Activated T-helper 1 cell treated with anti-CD3 and anti-CD28 coated beads, Interleukin-12 subunit alpha, Interleukin-12 subunit beta, Interleukin-2, Interleukin-4 antibody, amounts not matched to agents 30 ng/mL and 10 ng/mL and 1 ng/mL, durations not matched to agents 14 hours and 24 hours and 36 hours (primary cell): ENCODE measurements around the gene DCTN1. TPM values are rescaled to one million over a fixed set of nuclear protein-coding genes. Genes with fewer than 3 reads are reported as not detected.

Source experiments
- DNase-seq: peaks from one replicate; pipeline ENCODE4 v3.0.0; 2021; ENCODE audit warnings: low spot score
- H3K27ac Mint-ChIP-seq: one replicate; pipeline ENCODE4 v1.8.0; 2021; ENCODE audit warnings: mild to moderate bottlenecking, mixed read lengths
- H3K27me3 Mint-ChIP-seq: one replicate; pipeline ENCODE4 v1.8.0; 2022; ENCODE audit warnings: mild to moderate bottlenecking, moderate library complexity, mixed read lengths; ENCODE audit not compliant: insufficient read depth
- H3K36me3 Mint-ChIP-seq: one replicate; pipeline ENCODE4 v1.8.0; 2021; ENCODE audit warnings: low read depth, mixed read lengths
- H3K4me1 Mint-ChIP-seq: one replicate; pipeline ENCODE4 v1.8.0; 2021; ENCODE audit warnings: low read depth, mixed read lengths
- H3K4me3 Mint-ChIP-seq: one replicate; pipeline ENCODE4 v1.8.0; 2021; ENCODE audit warnings: mild to moderate bottlenecking, moderate library complexity, mixed read lengths
- H3K9me3 Mint-ChIP-seq: one replicate; pipeline ENCODE4 v1.8.0; 2021; ENCODE audit warnings: mixed read lengths
- intact Hi-C: fragments of 100-400 bp; cut with micrococcal nuclease; formaldehyde crosslinking; loops from one replicate; pipeline ENCODE4 v1.15.1; 2024
- total RNA-seq: library from RNA; stranded (reverse); gene quantifications from 2 replicates; pipeline ENCODE4 v1.2.3, GENCODE V29; 2022

Gene DCTN1
- total RNA-seq, 1 donor from 2014 or later, result 83.0 TPM

DNA sequence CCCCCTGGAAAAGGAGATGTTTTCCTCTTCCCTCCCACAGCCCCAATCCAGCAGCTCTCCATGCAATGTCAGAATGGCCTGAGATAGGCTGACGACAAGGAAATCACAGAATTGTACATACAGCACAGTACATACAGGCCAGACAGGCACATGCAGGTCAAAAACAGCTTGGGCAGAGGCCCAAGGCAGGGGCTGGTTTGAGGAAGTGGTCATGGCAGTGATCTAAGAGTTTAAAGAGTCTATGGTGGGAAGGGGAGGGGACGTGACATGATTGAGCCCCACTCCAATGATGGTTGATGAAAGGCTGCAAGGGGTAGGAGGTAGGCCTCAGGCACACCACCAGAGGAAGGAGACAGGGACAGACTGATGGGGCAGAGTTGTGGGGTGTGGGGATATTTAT lies 4.3 kb downstream of the DCTN1 start:
- Mint-ChIP-seq H3K9me3 (no peaks in the 10 kb centered on the region), H3K27ac (peak overlapping the region; percentile 25)

DNA sequence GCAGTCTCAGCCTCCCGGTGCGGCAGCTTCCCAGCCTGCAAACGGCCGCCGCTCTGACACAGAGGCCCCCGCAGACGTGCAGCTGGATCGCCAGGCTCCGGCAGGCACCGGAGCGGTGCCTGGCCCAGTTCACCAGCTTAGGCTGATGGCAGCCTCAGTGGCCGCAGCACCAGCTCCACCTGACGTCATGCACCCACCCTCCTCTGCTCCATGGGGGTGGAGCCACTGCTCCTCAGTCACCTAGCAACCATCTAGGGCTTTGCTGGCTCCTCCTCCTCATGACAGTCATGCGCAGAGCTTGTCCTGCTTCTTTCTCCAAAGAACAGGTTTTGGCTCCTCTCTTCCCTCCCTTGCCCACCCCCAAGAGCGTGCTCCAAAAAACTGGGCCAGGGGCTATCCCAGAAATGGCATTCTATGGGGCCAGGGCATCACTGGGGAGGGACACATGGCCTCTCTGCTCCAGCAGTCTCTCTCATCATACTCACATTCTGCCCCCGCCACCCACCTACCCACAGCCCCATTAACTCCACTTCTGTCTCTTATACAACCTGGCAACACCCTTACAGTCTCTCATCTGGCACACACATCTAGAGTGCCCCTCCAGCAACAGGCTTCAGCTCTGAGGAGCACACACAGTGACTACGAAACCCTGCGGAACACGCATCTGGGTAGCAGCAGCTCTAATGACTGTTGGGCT lies 5.5 kb downstream of the DCTN1 start:
- Mint-ChIP-seq H3K27ac (no peak overlapping the region), H3K4me3 (no peak overlapping the region), H3K9me3 (no peaks in the 10 kb centered on the region), H3K27me3 (no peaks in the 10 kb centered on the region), H3K4me1 (peaks cover 6% of the 10 kb centered on the region), H3K36me3 (peaks cover 25% of the 10 kb centered on the region)
- no peak for DNase-seq
- intact Hi-C loops, result no loop called here

More for the DNA sequence above, 4.3 kb downstream of the DCTN1 start:
- H3K4me1 Mint-ChIP-seq, result peaks cover 12% of the 10 kb centered on the region
- peaks cover 17% of the 10 kb centered on the region for H3K36me3 Mint-ChIP-seq
- H3K27me3 Mint-ChIP-seq, result no peaks in the 10 kb centered on the region
- no peak for DNase-seq
- intact Hi-C loops, result no loop called here
- no peak overlapping the region for H3K4me3 Mint-ChIP-seq

DNA sequence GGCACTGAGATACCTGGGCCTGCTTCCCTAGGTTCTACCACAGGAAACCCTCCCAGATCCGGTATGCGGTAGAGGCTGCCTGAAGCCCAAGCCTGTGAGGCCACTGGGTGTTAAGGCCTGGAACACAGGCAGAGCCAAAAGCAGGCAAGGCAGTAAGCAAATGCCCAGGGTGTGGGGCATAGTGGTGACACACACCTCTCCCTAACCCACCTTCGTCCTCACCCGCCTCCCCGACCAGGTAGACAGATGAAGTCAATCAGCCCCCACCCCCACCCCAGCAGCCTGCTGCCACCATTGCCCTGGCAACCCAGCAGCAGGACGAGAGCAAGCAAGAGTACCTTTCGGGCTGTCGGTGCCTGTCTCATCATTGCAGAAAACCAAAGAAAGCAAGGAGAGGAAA lies 6.1 kb downstream of the DCTN1 start:
- no peak for DNase-seq
- Mint-ChIP-seq H3K4me3 (no peak overlapping the region), H3K27me3 (no peaks in the 10 kb centered on the region), H3K4me1 (peaks cover 5% of the 10 kb centered on the region), H3K27ac (no peak overlapping the region), H3K9me3 (no peaks in the 10 kb centered on the region), H3K36me3 (peaks cover 29% of the 10 kb centered on the region)
- intact Hi-C loops, result no loop called here

DNA sequence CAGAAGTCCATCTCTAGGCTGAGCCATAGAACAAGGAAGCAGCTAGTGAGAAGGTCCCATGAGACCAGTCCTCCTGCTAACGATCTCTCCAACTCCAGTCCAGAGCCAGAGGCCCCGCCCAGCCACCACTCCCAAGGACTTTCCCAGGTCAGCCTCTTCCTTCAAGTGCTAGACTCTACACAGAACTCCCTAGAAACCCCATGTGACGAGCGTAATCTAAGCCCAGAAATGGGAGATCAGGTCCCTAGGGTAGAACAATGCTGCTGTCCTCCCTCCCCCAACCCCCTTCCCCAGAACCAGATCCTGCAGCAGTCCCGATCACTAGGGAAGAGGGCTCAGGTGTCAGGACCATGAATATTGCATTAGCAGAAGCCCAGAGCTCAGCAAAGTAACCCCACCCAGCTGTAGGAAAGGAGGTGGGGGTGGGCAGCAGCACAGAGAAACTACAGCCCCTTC lies 6.9 kb downstream of the DCTN1 start:
- Mint-ChIP-seq H3K4me1 (no peaks in the 10 kb centered on the region), H3K27me3 (no peaks in the 10 kb centered on the region), H3K36me3 (peaks cover 36% of the 10 kb centered on the region), H3K9me3 (no peaks in the 10 kb centered on the region), H3K4me3 (no peak overlapping the region), H3K27ac (no peak overlapping the region)
- no peak for DNase-seq
- intact Hi-C loops, result no loop called here

DNA sequence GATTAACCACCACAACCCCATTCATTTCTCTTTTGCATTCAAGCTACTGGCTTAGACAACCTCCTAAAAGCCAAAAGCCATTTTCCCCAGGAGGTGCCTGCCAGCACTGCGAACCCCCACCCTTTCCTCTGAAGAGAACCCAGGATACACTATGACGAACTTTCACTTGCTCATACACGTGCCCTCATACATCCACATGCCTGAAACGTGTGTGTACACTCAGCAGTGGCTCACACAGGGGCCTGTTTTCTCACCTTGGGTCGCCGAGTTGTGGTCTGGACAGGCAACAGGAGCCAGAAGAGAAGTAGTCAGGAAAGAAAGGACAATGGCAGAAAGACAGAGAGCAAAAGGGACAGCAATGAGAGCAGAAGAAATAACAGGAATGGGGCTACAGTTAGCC lies 7.4 kb downstream of the DCTN1 start:
- Mint-ChIP-seq H3K9me3 (no peaks in the 10 kb centered on the region), H3K36me3 (peaks cover 33% of the 10 kb centered on the region), H3K27ac (no peak overlapping the region), H3K27me3 (no peaks in the 10 kb centered on the region), H3K4me3 (no peak overlapping the region), H3K4me1 (no peaks in the 10 kb centered on the region)
- no peak for DNase-seq
- intact Hi-C loops, result no loop called here

DNA sequence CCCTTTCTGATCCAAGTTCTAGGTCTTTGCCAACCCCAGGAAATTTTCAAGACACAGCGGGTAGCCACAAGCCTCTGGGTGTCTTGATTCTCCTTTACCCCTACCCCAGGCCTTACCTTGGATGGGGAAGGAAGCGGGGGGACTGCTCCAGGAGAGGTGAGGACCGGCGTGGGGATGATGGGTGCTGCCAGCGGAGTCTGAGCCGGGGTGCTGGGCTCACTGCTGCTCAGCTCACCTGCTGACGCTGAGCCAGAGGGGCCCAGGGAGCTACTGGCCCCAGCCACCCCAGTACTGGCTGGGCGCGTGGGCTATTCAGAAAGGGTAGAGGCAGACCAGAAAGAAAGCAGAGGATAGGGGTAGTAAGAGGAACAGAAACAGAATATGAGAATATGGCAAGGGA lies 8.7 kb downstream of the DCTN1 start:
- intact Hi-C loops, result no loop called here
- no peaks in the 10 kb centered on the region for H3K9me3 Mint-ChIP-seq
- peaks cover 35% of the 10 kb centered on the region for H3K36me3 Mint-ChIP-seq
- DNase-seq, result no peak
- no peaks in the 10 kb centered on the region for H3K27me3 Mint-ChIP-seq
- no peak overlapping the region for H3K27ac Mint-ChIP-seq
- no peaks in the 10 kb centered on the region for H3K4me1 Mint-ChIP-seq
- no peak overlapping the region for H3K4me3 Mint-ChIP-seq

DNA sequence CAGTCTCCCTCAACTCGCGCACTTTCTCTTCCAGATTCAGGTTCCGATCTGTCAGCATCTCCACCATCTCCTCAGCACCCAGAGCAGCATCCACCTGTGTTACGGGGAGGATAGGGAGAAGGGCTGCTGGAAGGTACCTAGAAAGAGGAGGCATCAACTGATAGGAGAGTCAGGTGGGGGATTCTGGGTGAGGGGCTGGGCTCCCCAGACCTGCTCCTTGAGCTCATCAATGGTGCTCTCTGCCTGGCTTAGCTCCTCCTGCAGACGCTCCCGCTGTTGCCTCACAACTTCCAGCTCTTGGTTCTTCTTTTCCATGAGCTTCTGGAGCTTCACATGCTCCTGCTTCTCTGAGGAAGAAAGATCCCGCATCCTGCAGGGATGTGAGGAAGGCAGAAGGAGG lies 10.1 kb downstream of the DCTN1 start:
- no peak for DNase-seq
- Mint-ChIP-seq H3K4me1 (no peaks in the 10 kb centered on the region), H3K27ac (no peak overlapping the region), H3K9me3 (no peaks in the 10 kb centered on the region), H3K27me3 (no peaks in the 10 kb centered on the region), H3K36me3 (peaks cover 40% of the 10 kb centered on the region), H3K4me3 (no peak overlapping the region)
- intact Hi-C loops, result no loop called here

DNA sequence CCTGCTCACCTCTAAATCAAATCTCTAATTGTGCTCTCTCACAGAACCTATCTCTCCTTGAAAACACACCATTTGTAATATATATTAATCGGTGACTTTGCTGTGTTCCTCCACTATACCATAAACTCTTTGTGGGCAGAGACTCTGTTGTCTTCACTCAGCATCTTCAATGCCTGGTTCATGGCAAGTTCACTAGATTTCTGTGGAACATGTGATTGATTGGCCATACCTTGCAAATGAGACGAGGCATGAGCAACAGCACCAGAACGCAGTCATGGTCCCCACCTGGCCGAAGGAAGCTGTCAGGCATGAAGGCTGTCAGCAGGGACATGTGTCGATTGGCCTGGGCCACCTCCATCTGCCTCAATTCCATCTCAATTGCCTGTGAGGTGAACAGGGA lies 11.6 kb downstream of the DCTN1 start:
- no peak overlapping the region for H3K27ac Mint-ChIP-seq
- intact Hi-C loops, result no loop called here
- no peak overlapping the region for H3K4me3 Mint-ChIP-seq
- no peaks in the 10 kb centered on the region for H3K4me1 Mint-ChIP-seq
- DNase-seq, result no peak
- H3K27me3 Mint-ChIP-seq, result no peaks in the 10 kb centered on the region
- no peaks in the 10 kb centered on the region for H3K9me3 Mint-ChIP-seq
- H3K36me3 Mint-ChIP-seq, result peaks cover 42% of the 10 kb centered on the region

DNA sequence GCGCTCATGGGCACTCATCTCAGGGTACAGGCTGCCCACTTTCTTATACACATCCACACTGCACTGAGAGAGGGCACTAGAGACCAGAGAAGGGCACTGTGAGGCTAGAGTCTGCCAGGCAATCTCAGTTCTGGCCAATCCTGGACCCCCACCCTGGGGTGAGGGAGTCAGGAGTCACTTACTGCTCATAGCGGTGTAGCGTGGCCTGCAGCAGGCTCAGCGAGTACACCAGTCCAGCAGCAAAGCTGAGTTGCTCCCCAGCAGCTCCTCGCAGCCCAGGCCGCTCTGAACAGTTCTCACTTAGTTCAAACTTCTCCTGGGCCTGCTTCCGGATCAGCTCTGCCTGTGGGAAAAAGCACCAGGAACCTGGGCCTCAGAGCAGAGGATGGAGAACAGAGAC lies 12.3 kb downstream of the DCTN1 start:
- DNase-seq, result no peak
- H3K4me1 Mint-ChIP-seq, result no peaks in the 10 kb centered on the region
- H3K27ac Mint-ChIP-seq, result no peak overlapping the region
- H3K27me3 Mint-ChIP-seq, result no peaks in the 10 kb centered on the region
- no peaks in the 10 kb centered on the region for H3K9me3 Mint-ChIP-seq
- intact Hi-C loops, result no loop called here
- peaks cover 43% of the 10 kb centered on the region for H3K36me3 Mint-ChIP-seq
- no peak overlapping the region for H3K4me3 Mint-ChIP-seq

DNA sequence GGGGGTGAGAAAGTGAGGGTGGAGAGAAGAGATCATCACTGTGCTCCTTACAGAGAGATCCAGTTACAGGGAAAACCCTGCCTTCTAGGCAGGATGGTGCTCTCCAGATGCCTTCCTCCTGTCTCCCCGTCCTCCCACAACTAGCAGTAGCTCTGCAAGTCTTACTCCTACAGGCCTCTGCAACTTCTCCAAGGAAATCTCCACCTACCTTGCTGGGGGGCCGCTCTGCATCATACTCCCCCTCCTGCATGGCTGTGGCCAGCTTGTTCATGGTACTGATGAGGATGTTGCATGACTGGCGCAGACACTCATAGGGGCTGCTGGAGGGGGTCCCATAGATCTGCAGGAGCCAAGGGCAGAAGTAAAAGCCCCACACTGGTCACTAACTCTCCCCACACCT lies 14.1 kb downstream of the DCTN1 start:
- no peaks in the 10 kb centered on the region for H3K9me3 Mint-ChIP-seq
- intact Hi-C loops, result no loop called here
- H3K27ac Mint-ChIP-seq, result no peak overlapping the region
- no peaks in the 10 kb centered on the region for H3K4me1 Mint-ChIP-seq
- H3K4me3 Mint-ChIP-seq, result no peak overlapping the region
- peaks cover 49% of the 10 kb centered on the region for H3K36me3 Mint-ChIP-seq
- no peaks in the 10 kb centered on the region for H3K27me3 Mint-ChIP-seq
- DNase-seq, result no peak

DNA sequence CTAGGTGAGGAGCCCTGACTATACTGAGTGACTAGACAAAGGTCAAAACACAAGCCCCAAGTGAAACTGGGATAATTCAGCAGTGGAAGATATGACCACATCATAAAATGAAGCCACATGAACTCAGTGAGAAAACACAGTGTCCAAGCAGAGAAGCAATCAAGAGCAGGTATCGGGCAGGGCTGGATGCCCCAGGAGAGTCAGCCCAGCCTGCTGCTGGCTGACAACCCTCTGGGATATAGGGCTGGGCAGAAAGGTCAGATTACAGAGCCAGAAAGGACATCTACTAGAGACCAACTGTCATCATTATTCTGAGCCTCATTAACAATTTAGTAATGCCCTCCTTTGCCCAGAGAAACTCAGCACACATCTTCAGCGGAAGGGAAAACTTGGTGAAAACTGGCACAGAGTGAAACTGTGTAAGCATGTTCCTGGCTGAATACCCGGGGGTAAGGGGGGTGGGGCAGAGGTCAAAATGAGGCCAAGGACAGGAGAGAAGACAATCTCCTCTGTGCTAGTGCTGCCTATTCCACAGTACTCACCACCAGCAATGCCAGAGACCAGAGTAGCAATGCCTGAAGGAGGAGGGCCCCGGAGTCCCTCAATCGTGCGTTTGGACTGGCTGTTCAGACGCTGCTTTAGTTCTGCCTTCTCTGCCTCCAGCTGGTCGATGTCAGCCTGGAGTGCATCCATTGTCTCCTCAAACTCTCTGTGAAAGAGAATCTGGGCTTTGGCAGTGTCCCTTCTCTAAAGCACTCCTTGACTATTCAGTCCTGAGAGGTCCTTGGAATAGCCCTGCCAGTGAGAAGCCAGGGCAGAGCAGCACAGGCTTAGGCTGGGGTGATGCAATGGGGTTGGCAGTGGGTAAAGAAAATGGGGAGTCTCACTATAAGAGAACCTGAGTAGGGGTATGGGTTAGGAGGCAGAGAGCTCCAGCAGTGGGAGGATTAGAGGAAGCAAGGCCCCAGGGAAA lies 15.3 kb downstream of the DCTN1 start:
- H3K4me1 Mint-ChIP-seq, result no peaks in the 10 kb centered on the region
- H3K9me3 Mint-ChIP-seq, result no peaks in the 10 kb centered on the region
- no peak for DNase-seq
- no peak overlapping the region for H3K4me3 Mint-ChIP-seq
- intact Hi-C loops, result no loop called here
- no peaks in the 10 kb centered on the region for H3K27me3 Mint-ChIP-seq
- H3K27ac Mint-ChIP-seq, result no peak overlapping the region
- peaks cover 44% of the 10 kb centered on the region for H3K36me3 Mint-ChIP-seq

DNA sequence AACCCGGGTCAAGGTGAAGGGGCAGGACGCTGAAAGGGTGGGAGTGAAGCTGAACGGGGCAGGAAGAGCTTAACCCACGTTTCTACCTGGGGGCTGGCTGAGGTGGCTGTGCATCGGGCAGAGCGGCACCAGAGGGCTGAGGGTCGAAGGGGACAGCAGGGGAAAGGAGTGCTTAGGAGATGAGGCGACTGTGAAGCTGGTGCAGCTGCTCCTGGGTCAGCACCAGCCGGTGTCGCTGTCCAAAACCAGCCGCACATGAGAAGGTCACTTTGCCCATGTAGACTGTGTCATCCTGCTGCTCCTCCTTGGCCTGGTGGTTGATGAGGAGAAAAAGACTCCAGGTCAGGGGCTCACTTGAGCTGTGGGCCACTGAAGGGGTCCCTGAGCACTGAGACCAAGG lies 18.8 kb downstream of the DCTN1 start:
- intact Hi-C loops, result no loop called here
- Mint-ChIP-seq H3K27ac (no peak overlapping the region), H3K27me3 (no peaks in the 10 kb centered on the region), H3K4me3 (no peak overlapping the region), H3K4me1 (no peaks in the 10 kb centered on the region), H3K36me3 (peaks cover 38% of the 10 kb centered on the region), H3K9me3 (no peaks in the 10 kb centered on the region)
- no peak for DNase-seq

DNA sequence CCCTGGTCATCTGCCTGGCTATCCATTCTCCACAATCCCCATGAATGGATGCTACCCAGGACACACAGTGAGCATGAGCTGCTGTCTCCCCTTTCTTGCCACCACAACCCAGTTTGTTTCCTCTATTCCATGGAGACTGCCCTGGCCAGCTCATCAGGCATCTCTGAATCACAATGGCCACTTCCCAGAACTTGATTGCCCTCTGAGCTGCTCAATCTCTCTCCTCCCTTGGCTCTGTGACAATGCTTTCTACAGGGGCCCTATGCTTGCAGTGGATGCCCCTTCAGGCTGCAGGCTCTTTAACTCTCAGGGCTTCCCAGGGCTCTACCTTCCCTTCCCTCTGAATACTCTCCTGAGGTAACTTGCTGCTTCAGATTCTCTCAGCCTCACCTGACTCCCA lies 22.5 kb downstream of the DCTN1 start:
- Mint-ChIP-seq H3K27me3 (no peaks in the 10 kb centered on the region), H3K4me1 (no peaks in the 10 kb centered on the region), H3K27ac (no peak overlapping the region), H3K9me3 (no peaks in the 10 kb centered on the region), H3K36me3 (peaks cover 26% of the 10 kb centered on the region), H3K4me3 (no peak overlapping the region)
- no peak for DNase-seq
- intact Hi-C loops, result no loop called here
